Activated naive CD8-positive, alpha-beta T cell treated with anti-CD3 and anti-CD28 coated beads, Interleukin-2, amount 50 U/mL, for 16 hours (primary cell): ENCODE data around the gene XAF1.
"Not testable (repeated sequence)": the region's sequence is repeated elsewhere in the genome, so short reads cannot be mapped to it uniquely, and the experiment has no call there.

ENCODE experiments used
- DNase-seq: peaks from one replicate; pipeline ENCODE4 v3.0.0-alpha.2; 2020; ENCODE audit warnings: low read depth, low spot score

Gene XAF1

DNA sequence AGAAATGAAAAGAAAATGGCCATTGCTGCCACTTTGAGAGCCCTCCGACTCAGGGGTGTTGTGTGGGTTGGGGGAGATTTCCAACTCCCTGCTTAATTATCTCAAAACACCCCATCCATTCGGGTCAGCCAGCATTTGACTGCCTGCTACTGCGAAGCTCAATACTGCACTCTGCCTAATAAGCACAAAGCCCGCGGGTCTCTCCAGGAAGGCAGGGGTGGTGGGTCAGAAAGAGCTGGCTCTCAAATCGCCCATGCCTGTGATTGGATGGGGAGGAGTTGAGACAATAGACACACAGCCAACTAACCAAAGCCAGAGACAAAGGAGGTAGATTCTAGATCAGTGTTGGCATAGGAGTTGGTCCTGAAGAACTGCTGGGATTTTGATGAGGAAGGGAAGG, 2.3 kb upstream of the XAF1 start:
- DNase-seq, result no peak

DNA sequence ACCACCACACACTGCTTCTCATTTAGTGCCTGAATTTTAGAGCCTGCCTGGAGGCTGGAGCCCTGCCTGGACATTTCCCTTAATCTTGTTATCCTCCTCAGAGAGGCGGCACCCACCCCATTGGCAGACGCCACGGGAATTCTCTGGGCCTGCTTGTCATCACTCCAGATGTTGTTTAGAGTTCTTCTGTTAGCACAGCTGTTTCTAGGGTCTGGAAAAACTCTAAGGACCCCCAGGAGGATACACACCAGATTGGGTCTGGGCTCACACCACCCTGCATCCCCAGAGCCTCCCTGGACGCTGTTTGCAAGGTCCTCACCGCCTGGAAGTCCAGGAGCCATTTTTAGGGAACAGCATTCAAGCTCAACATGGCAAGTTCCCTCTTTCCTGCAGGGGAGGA, 565 bp upstream of the XAF1 start:
- no peak for DNase-seq

DNA sequence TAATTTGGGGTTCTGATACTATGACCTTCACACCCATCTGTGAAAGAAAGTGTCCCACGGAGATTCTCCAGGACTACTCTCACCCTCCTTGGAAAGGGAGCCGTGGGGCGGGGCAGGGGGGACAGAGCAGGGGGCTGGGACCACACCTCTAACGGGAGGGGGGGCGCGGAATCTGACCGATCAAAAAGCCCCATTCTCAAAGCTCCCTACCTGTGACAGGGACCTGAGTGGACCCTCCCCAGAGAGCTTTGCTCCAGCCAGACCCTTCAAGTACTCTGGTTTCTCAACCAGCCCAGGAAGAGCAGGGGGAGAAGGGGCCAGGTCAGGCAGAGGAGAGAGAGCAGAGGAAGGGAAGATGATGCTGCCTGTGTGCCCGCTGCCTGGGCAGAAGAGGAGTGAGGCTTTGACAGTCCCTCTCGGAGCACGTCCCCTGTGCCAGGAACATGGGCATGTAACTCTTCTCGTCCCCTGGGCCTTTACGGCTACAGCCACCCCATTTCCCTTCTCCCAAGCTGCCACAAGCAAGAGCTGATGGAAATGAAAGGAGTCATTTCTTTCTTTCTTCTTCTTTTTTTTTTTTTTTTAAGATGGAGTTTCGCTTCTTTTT, 682 bp downstream of the XAF1 start:
- no peak for DNase-seq

DNA sequence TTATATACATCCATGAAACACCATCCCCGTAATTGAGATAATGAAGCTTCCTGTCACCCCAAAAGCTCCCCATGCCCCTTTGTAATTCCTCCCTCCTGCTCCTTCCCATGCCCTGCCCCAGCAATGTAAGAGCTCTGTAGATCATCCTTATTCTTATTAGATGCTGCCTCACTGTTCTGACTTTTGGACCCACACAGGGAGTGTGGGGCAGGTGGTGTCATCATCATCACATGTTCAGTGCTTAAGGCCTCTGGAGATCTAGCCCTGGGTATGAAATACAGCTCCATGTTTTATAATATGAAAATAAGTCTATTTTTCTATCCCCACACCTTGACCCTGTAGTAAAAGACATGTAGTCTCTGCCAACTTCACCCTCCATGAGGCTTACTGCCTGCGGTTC, 1.9 kb downstream of the XAF1 start:
- no peak for DNase-seq

DNA sequence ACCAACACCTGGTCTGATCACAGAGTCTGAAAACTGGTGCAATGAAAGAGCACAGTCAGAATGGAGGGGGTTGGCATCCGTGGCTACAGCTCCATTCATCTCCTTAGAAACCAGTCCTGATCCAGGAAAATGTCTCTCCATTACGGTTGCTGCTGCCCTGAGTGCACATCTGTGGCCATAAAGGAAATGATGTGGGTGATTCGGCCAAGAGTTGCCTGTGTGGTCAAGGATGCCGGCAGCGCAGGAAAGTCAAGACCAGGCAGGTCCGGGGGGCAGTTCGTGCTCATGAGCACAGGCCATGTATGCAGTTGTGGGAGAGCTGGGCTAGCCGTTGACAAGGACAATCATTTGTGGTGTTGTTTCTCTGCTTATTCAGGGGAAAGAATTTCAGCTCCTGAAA, 5.9 kb downstream of the XAF1 start:
- DNase-seq, result no peak

DNA sequence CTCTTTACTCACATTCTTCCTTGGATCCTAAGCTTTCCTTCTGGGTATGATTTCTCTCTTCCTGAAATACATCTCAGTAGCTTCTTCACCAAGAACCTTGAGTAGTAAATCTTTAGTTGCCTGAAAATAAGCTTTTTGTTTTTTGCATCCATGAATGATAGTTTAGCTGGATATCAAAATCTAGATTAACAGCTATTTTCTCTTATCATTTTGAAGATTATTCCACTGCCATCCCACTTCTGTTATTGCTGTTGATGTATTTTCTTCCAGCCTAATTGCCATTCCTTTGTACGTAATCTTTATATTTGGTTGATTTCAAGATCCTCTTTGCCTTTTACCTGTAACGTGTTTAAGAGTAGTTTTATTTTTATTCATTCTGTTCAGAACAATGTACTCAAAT, 12.6 kb downstream of the XAF1 start:
- DNase-seq, result no peak

DNA sequence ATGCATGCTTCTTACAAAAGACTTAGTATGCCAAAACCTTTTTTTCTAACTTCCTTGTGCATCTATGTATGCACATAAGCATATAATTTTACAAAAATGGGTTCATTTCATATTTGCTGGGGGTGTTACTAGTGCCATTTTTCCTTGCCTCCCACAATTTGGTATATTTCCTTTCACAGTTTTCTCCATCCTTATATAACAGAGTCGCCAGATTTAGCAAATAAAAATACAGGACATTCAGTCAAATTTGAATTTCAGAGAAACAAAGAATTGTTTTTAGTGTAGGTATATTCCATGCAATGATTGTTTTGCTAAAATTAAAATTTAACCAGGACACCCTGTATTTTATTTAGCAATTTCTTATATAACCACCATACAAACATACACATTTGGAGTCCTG, 16.2 kb downstream of the XAF1 start:
- no peak for DNase-seq

DNA sequence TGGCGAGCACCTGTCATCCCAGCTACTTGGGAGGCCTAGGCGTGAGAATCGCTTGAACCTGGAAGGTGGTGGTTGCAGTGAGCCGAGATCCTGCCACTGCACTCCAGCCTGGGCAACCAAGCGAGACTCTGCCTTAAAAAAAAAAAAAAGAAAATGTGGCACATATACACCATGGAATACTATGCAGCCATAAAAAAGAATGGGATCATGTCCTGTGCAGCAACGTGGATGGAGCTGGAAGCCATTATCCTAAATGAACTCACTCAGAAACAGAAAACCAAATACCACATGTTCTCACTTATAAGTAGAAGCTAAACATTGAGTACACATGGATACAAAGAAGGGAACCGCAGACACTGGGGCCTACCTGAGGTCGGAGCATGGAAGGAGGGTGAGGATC, 19.1 kb downstream of the XAF1 start:
- not testable (repeated sequence) for DNase-seq

DNA sequence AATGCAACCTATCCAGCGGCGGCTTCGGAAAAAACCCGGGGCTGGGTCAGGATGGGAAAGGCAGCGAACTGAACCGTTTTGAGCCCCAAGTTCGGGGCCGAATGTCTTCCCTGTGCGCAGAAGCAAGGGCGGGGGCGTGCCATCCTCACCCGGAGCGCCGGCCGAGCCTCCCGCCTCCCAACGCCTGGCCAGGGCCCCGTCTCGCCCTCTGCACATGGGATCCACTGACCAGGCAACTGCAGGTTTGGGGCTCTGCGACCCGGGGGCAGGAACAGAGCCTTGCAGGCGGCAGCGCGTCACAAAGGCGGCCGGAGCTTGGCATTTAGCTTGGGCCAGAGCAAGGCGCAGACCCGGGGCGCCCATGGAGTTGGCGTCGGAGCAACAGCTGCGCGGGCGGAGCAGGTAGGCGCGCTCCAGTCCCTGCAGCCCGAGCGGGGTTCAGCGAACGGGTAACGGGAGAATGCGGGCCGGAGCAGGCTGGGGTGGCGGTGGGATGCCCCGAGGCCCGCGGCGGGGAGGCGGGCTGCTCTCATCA, 20.1 kb downstream of the XAF1 start, which contains the start of gene FBXO39:
Gene FBXO39 (plus strand): TSS at position 345 of the 535 bp plus-strand sequence. CDS start 3,654 bp downstream, outside the sequence.
- no peak for DNase-seq

DNA sequence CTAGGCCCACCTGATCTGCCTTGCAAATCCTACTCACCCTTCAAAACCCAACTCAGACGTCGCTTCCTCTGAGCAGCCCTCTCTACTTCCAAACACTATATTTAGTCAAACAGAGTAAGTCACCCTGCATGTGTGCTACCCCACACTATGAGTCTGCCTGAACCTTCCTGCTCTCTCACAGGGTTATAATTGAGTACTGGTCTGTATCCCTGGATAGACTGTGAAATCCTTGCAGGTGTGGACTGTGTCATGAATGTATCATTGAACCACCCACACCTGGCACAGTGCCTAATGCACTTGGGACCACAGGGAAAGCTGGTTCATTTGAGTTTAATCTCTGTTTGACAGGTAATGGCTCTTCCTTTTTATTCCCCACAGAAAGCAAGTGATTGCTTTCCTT, 23.6 kb downstream of the XAF1 start:
- no peak for DNase-seq

DNA sequence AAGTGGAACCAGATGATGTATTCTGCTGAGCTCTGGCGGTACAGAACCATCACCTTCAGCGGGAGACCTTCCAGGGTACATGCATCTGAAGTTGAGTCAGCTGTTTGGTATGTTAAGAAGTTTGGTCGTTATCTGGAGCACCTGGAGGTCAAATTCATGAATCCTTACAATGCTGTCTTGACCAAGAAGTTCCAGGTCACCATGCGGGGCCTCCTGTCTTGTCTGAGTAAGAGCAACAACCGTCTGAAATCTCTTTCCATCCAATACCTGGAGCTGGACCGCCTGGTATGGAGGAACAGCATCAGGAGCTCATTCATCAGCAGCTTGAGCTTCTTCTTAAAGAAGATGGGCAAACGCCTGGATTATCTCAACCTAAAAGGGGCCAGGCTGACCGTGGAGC, 24.2 kb downstream of the XAF1 start:
- DNase-seq, result no peak

DNA sequence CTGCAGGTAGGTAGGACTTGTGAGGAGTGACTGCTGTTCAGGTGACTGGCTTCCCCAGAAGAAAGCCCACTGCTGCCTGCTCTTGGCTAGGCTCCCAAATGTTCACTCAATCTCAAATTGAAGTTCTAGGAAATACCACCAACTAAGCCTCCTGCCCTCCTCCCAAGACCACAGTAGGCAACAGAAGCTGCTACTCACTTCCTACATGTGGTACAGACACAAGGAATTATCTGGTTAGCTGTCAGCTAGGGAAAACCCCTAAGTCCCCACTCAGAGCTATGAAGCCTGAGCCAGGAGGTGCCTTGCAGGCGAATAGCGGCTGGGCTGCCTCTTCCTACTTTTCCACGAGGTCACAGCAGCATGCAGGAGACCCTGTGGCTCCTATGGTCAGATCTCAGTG, 25.0 kb downstream of the XAF1 start:
- DNase-seq, result no peak

DNA sequence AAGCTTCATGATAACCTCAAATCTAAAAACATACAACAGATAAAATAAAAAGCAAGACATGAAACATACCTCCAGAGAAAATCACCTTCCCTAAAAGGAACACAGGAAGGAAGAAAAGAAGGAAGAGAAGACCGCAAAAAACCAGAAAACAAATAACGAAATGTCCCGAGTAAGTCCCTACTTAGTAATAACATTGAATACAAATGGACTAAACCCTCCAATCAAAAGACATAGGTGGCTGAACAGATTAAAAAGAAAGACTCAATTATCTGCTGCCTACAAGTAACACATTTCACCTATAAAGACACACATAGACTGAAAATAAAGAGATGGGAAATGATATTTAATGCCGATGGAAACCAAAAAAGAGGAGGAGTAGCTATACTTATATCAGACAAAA, 26.4 kb downstream of the XAF1 start:
- DNase-seq, result no peak

DNA sequence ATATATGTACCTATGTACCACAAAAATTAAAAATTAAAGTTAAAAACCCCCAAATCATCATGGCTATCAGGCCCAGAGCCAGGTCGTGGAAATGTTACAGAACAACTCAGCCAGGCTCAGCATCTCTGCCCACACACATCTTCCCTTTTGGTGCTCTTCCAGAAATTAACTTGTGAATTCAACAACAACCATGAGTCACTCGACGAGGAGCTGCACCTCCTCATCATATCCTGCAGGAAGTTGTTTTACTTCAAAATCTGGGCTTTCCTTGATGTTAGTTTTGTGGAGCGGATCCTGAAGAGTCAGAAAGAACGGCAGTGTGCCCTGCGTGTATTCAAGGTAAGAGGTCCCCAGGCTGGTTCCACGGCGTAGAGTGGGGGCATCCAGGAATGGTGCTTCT, 30.8 kb downstream of the XAF1 start:
- no peak for DNase-seq

DNA sequence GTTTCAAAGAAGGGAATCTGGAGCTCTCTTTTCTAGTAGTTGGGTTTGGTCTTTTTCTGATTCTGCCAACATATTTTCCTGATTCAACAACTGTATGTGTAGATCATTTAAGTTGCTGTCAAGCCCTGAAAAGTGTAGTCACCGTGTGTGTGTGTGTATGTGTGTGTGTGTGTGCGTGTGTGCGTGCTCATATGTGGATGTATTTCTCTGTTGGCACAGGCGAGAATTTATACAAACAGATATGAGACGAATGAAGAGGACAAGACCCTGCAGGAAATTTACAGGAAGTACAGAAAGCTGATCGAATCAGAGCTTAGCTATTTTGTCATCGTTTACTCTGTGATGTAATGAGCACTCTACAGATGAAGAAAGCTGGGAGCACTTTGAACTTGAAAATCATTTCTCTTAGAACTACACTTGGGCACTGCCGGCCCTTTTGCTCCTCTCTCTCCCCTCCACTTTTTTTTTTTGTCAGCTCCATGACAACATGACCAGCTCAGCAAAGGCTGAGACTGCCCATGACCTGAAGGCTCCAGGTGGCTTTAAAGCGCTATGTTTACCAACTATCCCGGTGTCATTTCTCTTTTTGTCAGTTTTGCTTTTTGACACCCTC, 31.3 kb downstream of the XAF1 start:
- no peak for DNase-seq

DNA sequence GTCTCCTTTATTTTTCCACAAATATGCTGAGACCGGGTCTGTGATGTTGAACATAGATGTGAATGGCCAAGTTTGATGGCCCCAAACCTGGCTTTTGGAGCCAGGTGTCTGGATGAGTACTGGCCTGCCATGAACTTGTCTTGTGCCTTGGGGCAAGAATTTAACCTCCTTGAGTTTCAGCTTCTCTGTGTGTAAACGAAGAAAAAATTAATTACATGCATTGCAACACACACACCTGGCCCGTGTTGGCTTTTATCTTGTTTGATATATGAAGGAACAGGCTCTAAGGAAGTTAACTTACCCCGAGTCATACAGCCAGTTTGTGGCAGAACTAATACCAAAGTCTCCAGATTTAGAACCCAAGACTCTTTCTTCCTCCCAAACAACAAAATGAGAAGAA, 33.3 kb downstream of the XAF1 start:
- no peak for DNase-seq

DNA sequence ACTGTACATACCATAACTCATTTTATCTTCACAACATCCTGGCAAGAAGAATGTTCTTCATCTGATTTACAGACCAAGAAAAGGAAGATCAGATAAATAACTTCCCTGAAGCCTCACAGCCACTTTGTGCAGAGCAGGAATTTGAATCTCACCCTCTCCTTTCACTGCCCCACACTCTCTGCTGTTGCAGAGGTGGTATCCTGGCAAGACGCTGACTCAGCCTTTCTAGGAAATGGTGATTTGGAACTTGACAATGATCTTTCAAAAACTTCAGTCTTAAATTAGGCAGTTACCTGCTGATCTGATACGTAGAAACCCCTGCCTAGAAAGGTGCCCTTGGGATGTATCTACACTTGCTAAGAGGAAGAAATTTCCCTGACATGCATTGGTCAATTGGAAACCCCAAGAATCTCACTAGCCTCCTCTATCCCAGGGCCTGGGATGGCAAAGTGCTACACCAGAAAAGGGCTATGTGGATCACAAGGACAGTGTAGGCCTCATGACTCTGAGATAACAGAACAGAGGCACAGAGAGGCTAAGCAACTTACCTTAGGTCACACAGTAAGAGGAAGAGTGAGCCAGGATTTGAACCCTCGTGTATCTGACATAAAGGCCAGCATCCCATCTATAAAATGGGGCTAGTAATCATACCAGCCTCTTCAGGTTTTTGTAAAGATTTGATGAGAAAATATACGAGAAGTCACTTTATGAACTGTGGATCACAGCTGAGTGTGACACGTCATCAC, 38.1 kb downstream of the XAF1 start:
- DNase-seq, result no peak

DNA sequence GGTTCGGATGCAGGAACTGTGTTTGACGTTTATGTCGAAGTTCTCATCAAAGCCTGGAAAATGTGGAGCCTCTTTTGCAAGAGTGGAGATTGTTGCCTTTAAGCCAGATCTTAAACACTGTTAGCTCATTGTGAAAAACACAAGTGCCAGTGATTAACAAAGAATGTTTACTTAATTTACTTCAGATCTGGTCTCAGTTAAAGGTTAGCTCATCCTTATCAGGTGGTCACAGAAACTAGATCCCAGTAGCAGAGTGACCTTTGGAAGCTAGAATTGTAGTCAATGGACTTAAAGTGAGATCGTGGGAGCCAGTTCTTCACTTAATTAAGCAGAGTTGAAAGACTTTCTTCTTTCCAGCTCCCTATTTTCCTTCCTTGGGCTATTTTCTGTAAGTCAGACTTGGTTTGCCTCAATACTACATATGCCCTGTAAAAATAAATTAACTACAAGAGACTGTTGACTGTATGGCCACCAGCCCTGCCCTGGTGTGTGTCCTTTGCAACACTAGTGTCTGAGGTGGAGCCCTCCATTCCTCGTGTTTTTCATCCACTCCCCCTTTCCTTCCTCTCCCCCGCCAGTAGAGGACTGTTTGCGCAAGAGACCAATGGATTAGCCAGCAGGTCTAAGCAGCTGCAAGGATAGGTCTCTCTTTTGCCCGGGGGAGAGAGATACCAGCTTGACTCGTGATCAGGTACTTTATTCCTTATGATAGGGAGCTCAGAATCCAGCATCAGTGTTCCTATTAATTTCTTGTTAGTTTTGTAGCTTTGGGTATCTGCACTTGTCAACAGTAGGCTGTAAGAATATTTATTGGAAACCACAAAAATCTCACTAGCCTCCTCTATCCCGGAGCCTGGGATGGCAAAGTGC, 40.4 kb downstream of the XAF1 start:
- DNase-seq, result no peak

DNA sequence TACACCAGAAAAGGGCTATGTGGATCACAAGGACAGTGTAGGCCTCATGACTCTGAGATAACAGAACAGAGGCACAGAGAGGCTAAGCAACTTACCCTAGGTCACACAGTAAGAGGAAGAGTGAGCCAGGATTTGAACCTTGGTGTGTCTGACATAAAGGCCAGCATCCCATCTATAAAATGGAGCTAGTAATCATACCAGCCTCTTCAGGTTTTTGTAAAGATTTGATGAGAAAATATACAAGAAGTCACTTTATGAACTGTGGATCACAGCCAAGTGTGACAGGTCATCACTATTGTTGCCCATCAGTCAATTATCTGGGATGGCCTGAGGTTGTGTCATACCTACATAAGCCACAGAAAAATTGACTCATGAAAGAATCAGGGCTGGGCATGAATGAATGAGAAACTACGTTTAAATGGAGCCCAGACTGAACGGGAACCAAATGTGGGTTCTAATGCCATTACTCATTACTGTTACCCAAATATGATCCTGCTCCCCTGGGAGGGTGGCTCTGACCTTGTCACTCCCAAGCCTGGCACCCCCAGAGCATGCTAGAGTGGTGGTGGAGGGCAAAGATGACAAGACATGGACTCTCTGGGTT, 41.1 kb downstream of the XAF1 start:
- DNase-seq, result no peak

DNA sequence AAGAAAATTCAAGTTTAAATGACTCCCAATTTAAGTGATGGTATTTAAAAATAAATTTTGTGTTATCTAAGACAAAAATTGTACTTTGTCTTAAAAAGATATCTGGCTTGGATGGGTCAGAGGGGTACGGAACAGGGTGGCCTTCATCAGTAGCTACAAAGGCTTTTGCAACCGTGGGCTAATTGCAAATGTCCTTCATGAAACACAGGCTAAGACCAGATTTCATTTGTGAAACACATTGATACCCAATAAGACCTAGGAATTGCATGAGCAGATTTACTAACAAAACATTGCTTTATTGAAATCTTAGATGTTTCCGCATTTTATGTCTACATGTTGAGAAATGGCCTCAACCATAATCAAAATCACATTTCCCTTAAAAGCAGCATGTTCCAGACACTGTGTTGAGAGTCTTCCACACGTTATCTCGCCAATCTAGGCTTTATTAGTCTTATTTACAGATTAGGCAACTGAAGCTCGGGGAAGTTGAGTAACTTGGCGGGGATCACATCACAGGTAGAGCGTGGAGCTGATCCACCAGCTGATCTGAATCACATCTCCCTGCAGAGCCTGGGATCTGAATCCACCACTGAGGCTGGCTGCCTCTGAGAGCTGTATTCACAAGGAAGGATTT, 42.0 kb downstream of the XAF1 start:
- DNase-seq, result no peak

DNA sequence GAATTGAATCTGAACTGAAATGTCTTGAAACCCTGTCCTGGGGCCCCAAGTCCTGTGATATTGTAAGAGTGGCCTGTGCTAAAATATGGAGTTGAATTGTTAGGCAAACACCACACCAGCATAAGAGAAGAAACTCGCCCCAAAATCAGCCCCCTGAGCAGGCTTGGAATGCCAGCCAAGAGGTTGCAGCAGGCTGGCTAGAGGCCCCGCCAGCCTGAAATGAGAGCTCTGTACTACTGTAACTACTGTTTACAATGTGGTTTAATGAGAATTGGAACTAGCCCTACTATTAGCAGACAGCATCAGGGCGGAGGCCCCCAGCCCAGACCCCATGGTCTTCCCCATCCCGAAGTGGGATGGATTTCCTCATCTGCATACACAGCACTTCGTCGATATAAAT, 43.9 kb downstream of the XAF1 start:
- DNase-seq, result no peak
